Measurements from ENCODE around the gene FUT2.

DNA sequence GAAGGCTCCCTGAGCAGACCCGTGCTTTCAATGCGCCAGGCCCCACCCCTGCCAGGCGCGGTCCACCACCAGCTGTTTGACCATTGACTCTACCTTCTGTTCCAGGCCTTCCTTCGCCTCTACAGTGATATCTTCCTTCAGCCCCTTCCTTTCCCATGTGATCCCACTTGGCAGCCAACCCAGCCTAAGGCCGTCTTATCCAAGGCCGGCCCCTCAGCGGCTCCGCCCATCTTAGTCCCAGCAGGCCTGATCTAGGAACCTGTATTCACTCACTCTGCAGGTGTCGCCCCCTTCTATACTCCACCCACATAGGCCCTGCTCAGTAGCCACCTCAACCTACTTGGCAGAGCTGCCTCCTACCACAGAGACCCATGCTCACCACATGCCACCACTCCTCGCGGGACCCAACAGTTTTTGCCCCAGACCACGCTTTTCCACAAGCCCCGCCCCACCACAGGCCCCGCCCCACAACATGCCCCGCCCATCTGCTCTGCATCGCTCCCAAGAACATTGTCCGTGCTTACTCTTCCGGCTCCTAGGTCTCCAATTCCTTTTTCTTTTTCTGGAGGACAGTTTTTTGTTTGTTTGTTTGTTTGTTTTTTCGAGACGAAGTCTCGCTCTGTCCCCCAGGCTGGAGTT lies 41.7 kb downstream of the FUT2 start:
- TF ChIP-seq CREB1 (IDR thresholded peaks at IDR 0.05; ENCODE audit: low read depth), result no peak
- TF ChIP-seq TAF1 (IDR thresholded peaks at IDR 0.05; ENCODE audit: low read depth), result no peak
- TF ChIP-seq EP300 (IDR thresholded peaks at IDR 0.05; ENCODE audit: borderline replicate concordance), result no peak
- TF ChIP-seq, protein P1, sequence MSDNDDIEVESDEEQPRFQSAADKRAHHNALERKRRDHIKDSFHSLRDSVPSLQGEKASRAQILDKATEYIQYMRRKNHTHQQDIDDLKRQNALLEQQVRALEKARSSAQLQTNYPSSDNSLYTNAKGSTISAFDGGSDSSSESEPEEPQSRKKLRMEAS (IDR thresholded peaks at IDR 0.05), result no peak
- TF ChIP-seq ZBTB7A (IDR thresholded peaks at IDR 0.05; ENCODE audit: low read depth), result no peak
- no peak for TF ChIP-seq REST (IDR thresholded peaks at IDR 0.05; ENCODE audit: low read depth)
- TF ChIP-seq CEBPB (IDR thresholded peaks at IDR 0.05), result no peak
- TF ChIP-seq YY1 (IDR thresholded peaks at IDR 0.05; ENCODE audit: low read depth), result no peak
